Measurements from ENCODE around the gene SDHAF3. TPM values are rescaled to one million over a fixed set of nuclear protein-coding genes. Genes with fewer than 3 reads are reported as not detected.
"Not testable (repeated sequence)": the region's sequence is repeated elsewhere in the genome, so short reads cannot be mapped to it uniquely, and the experiment has no call there.

SDHAF3 gene
- total RNA-seq, 1 donor from 2014 or later = 10.0 TPM

DNA sequence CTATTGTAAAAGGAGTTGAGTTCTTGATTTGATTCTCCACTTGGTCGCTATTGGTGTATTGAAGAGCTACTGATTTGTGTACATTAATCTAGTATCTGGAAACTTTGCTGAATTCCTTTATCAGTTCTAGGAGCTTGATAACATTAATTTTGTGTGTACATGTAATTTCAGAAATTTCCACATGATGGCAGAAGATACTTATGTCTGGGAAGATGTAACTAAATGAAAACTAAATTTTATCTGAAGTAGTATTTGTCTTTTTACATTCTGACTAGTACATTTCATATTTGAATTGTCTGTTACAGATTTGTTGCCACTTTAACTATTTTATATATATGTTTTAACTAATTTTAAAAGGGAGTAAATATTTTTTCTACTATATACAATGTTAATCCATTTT, 27.6 kb downstream of the SDHAF3 start:
- peaks cover 11% of the 10 kb centered on the region for H3K4me1 Mint-ChIP-seq (ENCODE audit: unreplicated experiment)
- no peak overlapping the region for H3K4me3 Mint-ChIP-seq (ENCODE audit: unreplicated experiment)
- TF ChIP-seq, protein P1, sequence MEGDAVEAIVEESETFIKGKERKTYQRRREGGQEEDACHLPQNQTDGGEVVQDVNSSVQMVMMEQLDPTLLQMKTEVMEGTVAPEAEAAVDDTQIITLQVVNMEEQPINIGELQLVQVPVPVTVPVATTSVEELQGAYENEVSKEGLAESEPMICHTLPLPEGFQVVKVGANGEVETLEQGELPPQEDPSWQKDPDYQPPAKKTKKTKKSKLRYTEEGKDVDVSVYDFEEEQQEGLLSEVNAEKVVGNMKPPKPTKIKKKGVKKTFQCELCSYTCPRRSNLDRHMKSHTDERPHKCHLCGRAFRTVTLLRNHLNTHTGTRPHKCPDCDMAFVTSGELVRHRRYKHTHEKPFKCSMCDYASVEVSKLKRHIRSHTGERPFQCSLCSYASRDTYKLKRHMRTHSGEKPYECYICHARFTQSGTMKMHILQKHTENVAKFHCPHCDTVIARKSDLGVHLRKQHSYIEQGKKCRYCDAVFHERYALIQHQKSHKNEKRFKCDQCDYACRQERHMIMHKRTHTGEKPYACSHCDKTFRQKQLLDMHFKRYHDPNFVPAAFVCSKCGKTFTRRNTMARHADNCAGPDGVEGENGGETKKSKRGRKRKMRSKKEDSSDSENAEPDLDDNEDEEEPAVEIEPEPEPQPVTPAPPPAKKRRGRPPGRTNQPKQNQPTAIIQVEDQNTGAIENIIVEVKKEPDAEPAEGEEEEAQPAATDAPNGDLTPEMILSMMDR (IDR thresholded peaks at IDR 0.05) = peak; percentile 64
- H3K36me3 Mint-ChIP-seq (ENCODE audit: unreplicated experiment) = peaks cover 10% of the 10 kb centered on the region
- no peak for DNase-seq (ENCODE audit: extremely low spot score, unreplicated experiment)
- no peaks in the 10 kb centered on the region for H3K9me3 Mint-ChIP-seq (ENCODE audit: unreplicated experiment)
- no peaks in the 10 kb centered on the region for H3K27me3 Mint-ChIP-seq (ENCODE audit: unreplicated experiment)
- H3K27ac Mint-ChIP-seq (ENCODE audit: unreplicated experiment) = peak overlapping the region; percentile 9

DNA sequence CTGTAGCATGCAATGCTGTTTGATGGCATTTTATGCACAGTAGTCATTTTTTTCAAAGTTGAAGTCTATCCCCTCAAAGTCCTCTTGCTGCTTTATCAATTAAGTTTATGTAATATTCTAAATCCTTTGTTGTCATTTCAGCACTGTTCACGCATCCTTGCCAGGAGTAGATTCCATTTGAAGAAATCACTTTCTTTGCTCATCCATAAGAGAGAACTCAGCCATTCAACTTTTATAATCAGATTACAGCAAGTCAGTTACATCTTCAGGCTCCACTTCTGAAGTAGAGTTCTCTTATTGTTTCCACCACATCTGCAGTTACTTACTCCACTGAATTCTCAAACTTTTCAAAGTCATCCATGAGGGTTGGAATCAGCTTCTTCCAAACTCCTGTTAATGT, 32.3 kb downstream of the SDHAF3 start:
- peaks cover 4% of the 10 kb centered on the region for H3K4me1 Mint-ChIP-seq (ENCODE audit: unreplicated experiment)
- DNase-seq (ENCODE audit: extremely low spot score, unreplicated experiment) = no peak
- no peak overlapping the region for H3K4me3 Mint-ChIP-seq (ENCODE audit: unreplicated experiment)
- H3K9me3 Mint-ChIP-seq (ENCODE audit: unreplicated experiment) = no peaks in the 10 kb centered on the region
- TF ChIP-seq, protein P1 (IDR thresholded peaks at IDR 0.05) = no peak
- H3K27ac Mint-ChIP-seq (ENCODE audit: unreplicated experiment) = no peak overlapping the region
- H3K36me3 Mint-ChIP-seq (ENCODE audit: unreplicated experiment) = peaks cover 6% of the 10 kb centered on the region
- H3K27me3 Mint-ChIP-seq (ENCODE audit: unreplicated experiment) = no peaks in the 10 kb centered on the region

DNA sequence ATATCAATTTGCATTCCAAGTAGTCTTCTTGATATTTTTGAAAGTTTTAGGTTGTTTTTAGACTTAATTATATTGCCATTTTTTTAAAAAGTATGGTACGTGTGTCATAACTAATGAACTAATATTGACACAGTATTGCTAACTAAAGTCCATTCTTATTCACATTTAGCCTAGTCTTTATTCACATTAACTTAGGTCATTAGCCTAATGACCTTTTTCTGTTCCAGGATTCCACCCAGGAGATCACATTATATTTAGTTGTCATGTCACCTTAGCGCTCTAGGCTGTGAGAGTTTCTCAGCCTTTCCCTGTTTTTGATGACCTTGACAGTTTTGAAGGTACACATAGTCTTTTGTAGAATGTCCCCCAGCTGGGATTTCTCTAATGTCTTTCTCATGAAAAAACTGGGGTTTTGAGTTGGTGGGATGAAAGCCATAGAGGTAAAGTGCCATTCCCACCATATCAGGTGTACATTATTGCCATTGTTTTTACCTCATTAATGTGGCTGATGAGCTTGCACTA, 38.5 kb downstream of the SDHAF3 start:
- Mint-ChIP-seq H3K36me3 (ENCODE audit: unreplicated experiment) (peaks cover 3% of the 10 kb centered on the region), H3K4me3 (ENCODE audit: unreplicated experiment) (no peak overlapping the region), H3K9me3 (ENCODE audit: unreplicated experiment) (peaks cover 13% of the 10 kb centered on the region), H3K27me3 (ENCODE audit: unreplicated experiment) (no peaks in the 10 kb centered on the region), H3K27ac (ENCODE audit: unreplicated experiment) (no peak overlapping the region), H3K4me1 (ENCODE audit: unreplicated experiment) (no peaks in the 10 kb centered on the region)
- TF ChIP-seq, protein P1 (IDR thresholded peaks at IDR 0.05) = no peak
- no peak for DNase-seq (ENCODE audit: extremely low spot score, unreplicated experiment)

DNA sequence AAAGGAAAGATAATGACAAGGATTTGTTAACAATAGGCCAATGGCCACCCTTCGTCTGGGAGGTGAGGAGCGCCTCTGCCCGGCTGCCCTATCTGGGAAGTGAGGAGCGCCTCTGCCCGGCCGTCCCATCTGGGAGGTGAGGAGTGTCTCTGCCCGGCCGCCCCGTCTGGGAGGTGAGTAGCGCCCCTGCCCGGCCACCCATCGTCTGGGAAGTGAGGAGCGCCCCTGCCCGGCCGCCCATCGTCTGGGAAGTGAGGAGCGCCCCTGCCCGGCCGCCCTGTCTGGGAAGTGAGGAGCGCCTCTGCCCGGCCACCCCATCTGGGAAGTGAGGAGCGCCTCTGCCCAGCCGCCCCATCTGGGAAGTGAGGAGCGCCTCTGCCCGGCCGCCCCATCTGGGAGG, 42.5 kb downstream of the SDHAF3 start:
- H3K36me3 Mint-ChIP-seq (ENCODE audit: unreplicated experiment); H3K27ac Mint-ChIP-seq (ENCODE audit: unreplicated experiment); H3K27me3 Mint-ChIP-seq (ENCODE audit: unreplicated experiment); H3K4me1 Mint-ChIP-seq (ENCODE audit: unreplicated experiment); H3K4me3 Mint-ChIP-seq (ENCODE audit: unreplicated experiment); DNase-seq (ENCODE audit: extremely low spot score, unreplicated experiment): not testable (repeated sequence)
- H3K9me3 Mint-ChIP-seq (ENCODE audit: unreplicated experiment) = peaks cover 13% of the 10 kb centered on the region

DNA sequence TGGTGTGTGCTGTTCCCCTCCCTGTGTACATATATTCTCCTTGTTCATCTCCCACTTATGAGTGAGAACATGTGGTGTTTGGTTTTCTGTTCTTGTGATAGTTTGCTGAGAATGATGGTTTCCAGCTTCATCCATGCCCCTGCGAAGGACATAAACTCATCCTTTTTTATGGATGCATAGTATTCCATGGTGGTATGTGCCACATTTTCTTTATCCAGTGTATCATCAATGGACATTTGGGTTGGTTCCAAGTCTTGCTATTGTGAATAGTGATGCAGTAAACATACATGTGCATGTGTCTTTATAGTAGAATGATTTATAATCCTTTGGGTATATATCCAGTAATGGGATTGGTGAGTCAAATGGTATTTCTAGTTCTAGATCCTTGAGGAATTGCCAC, 44.1 kb downstream of the SDHAF3 start:
- not testable (repeated sequence) for H3K36me3 Mint-ChIP-seq (ENCODE audit: unreplicated experiment)
- H3K9me3 Mint-ChIP-seq (ENCODE audit: unreplicated experiment) = peaks cover 13% of the 10 kb centered on the region

DNA sequence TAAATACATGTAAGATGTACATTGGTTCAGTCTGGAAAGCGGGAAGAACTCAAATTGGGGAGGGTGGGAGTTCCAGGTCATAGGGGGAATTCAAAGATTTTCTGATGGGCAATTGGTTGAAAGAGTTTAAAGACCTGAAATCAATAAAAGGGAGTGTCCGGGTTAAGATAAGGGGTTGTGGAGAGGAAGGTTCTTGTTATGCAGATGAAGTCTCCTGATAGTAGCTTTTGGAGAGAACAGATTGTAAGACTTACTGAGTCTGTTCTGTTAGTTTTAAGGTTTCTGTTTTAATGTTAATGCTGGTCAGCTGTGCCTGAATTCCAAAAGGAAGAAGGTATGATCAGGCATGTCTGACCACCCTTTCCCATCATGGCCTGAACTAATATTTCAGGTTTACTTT, 48.8 kb downstream of the SDHAF3 start:
- Mint-ChIP-seq H3K27me3 (ENCODE audit: unreplicated experiment) (no peaks in the 10 kb centered on the region), H3K4me3 (ENCODE audit: unreplicated experiment) (no peak overlapping the region), H3K27ac (ENCODE audit: unreplicated experiment) (no peak overlapping the region), H3K9me3 (ENCODE audit: unreplicated experiment) (no peaks in the 10 kb centered on the region), H3K36me3 (ENCODE audit: unreplicated experiment) (peaks cover 2% of the 10 kb centered on the region), H3K4me1 (ENCODE audit: unreplicated experiment) (no peaks in the 10 kb centered on the region)
- no peak for DNase-seq (ENCODE audit: extremely low spot score, unreplicated experiment)
- TF ChIP-seq, protein P1 (IDR thresholded peaks at IDR 0.05) = no peak

More for the DNA sequence above, 44.1 kb downstream of the SDHAF3 start:
- not testable (repeated sequence) for H3K27me3 Mint-ChIP-seq (ENCODE audit: unreplicated experiment); H3K27ac Mint-ChIP-seq (ENCODE audit: unreplicated experiment); H3K4me1 Mint-ChIP-seq (ENCODE audit: unreplicated experiment); DNase-seq (ENCODE audit: extremely low spot score, unreplicated experiment); H3K4me3 Mint-ChIP-seq (ENCODE audit: unreplicated experiment)
